NCI-H187 treated with DMSO at 0.1 percent for 48 hours (cell line): ENCODE measurements around the gene POU2AF2.
"Not testable (repeated sequence)": the region's sequence is repeated elsewhere in the genome, so short reads cannot be mapped to it uniquely, and the experiment has no call there.

Experiments
- DNase-seq: peaks from one replicate; lab custom pipeline; 2025; lab: John Stamatoyannopoulos, UW

The POU2AF2 gene

DNA sequence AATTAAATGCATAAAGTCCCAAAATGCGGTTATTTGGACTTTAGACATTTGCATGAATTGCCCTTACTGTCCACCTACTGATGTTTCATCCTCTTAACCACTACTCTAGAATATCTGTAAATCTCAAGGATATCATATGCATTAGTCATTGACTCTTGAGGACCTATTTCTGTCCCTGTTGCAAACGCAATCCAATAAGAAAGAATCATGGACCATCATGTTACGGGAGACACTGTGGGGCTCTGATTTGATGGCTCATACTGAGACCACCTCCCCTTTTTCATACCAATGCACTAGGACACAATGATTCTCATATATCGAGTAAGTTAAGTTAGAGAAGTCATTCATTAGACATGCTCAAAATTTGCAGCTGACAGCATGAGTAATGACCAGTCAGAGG lies 14.4 kb downstream of the POU2AF2 start:
- no peak for DNase-seq

DNA sequence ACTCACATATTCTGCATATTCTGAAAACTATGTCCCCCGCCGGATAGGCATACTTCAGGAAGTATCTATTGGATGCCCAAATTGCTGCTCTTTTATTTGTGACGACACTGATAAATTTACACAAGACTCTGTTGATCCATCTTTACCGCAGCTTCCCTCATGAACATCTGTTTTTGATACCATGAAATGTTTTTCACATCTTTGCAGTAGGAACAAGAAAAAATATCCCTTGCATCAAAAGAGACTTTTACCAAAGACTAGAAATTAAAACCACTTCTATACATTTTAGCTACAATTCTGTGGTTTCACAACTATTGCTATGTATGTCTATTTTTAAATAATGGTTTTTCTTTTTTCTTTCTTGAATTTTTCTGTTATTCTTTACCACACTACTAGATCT lies 15.3 kb downstream of the POU2AF2 start:
- no peak for DNase-seq

DNA sequence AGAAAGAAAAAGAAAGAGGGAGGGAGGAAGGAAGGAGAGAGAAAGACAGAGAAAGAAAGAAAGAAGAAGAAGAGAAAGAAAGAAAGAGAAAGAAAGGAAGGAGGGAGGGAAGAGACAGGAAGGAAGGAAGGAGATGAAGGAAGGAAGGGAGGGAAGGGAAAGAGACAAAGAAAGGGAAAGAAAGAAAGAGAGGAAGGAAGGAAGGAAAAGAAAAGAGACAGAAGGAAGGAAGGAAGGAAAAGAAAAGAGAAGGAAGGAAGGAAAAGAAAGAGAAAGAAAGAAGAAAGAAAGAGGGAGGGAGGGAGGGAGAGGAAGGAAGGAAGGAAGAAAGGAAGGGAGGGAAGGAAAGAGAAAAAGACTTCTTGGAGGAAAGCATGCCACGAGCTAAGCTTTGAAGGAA lies 19.1 kb downstream of the POU2AF2 start:
- no peak for DNase-seq

DNA sequence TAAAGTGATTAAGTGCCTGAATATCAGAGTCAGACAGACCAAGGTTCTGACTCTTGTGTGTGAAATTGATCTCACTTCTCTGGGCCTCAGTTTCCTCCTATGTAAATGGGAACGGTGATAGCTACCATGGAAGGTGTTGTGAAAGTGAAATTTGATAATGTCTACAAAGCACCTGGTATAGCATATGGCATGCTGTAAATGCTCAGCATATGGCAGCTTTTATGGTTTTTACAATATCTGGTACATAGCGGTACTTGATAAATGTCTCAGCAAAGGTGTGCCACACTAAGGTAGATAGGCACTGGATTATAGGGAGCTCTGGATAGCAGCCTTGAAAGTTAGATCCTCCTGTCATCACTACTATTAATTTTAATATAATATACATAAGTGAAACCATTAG lies 19.9 kb downstream of the POU2AF2 start:
- DNase-seq, result no peak

DNA sequence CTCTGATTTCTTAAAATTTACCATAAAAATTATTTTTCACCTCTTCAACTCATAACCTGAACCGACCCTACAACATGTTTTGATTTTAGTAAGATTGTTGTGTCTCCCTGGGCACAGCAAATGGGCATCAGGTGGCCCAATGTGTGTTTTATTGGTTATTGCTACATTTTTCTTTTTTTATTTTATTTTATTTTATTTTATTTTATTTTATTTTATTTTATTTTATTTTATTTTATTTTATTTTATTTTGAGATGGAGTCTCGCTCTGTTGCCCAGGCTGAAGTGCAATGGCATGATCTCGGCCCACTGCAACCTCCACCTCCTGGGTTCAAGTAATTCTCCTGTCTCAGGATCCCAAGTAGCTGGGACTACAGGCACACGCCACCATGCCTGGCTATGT lies 22.8 kb downstream of the POU2AF2 start:
- not testable (repeated sequence) for DNase-seq

DNA sequence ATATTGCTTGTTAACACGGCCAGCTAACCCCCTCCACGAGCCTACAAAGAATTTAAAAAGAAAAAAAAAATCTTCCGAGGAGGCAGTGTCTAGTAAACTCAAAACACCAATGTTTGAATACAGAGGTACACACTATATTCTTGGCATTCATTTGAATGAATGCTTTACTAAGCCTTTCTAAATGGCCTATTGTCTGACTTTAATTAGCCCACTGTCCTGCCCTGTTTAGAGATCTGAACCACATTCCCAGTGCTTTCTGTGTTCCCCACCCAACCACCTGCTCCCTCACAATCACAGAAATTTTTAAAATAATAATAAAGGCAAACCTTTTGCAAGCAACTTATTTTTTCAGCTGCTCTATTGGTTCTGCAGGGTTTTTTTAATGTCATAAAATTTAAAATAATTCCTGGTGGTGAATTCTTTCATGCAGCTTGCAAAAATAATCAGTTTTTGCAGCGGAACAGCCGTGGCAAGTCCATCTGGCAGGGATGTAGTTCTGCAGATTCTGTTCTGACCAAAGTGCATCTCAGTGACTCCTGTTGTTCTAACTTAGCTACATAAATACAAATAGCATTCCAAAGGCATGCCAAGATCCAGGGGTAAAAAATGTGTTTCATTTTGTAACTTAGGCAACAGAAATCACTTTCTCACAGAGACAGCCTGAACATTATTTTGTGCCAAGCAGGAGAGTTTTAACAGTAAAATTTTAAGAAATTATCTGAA lies 23.8 kb downstream of the POU2AF2 start:
- DNase-seq, result no peak

DNA sequence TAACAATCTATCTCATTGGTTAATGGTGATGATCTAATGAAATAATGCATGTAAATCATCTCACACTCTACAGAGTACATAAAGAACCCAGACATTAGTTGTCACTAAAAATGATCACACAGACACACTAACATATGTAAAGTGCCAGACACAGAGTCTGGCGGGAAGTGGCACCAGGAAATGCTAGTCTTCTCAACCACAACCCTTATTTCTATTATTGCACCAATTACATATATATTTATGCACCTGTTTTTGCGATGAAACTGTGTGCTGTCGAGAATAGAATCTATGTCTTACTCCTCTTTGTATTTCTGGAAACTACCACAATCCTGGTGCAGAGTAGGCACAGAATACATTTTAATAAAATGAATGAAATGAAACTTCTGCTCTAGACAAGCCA lies 26.9 kb downstream of the POU2AF2 start:
- DNase-seq, result no peak

DNA sequence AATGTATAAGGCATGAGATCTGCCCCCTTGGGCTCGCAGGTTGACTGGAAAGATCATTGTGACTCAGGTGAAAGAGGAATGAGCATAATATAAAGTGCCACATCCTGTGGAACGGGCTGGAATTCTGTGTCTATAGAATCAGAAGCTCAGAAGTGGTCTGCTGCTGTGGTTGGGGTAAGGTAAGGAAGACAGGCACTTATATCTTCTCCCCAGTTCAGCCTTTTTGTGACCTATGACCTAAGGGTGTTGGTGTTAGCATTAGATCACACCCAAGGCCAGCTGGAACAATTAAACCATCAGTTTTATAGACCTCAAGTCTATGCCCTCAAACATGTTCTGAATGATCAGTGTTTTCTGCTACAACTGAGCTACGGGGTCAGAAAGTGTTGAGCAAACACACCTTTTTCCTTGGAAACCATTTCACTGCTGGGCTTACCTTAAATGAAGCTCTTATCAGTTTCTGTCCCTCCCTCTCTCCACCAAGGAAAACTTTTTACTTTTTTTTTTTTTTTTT lies 37.1 kb downstream of the POU2AF2 start:
- DNase-seq, result no peak

DNA sequence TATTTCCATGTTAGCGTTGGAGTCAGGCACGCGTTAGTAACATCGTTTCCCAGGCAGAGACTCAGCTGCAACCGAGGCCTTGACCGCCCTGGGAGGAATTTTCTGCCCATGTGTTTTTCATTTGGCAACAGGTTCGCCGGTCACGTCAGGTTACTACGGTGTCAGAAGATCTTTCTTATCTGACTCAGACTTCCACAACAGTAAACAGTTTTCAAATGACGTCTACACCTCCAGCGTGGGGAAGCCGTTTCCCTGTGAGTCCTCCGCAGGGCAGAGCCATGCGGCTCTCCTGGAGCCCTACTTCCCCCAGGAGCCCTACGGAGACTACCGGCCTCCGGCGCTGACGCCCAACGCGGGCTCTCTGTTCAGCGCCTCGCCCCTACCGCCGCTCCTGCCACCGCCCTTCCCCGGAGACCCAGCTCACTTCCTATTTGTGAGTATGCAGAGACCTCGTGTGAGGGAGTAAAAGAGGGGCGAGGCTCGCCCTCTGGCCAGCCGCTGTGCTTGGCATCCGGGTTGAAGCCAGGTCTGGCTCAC lies 38.5 kb downstream of the POU2AF2 start:
- no peak for DNase-seq

DNA sequence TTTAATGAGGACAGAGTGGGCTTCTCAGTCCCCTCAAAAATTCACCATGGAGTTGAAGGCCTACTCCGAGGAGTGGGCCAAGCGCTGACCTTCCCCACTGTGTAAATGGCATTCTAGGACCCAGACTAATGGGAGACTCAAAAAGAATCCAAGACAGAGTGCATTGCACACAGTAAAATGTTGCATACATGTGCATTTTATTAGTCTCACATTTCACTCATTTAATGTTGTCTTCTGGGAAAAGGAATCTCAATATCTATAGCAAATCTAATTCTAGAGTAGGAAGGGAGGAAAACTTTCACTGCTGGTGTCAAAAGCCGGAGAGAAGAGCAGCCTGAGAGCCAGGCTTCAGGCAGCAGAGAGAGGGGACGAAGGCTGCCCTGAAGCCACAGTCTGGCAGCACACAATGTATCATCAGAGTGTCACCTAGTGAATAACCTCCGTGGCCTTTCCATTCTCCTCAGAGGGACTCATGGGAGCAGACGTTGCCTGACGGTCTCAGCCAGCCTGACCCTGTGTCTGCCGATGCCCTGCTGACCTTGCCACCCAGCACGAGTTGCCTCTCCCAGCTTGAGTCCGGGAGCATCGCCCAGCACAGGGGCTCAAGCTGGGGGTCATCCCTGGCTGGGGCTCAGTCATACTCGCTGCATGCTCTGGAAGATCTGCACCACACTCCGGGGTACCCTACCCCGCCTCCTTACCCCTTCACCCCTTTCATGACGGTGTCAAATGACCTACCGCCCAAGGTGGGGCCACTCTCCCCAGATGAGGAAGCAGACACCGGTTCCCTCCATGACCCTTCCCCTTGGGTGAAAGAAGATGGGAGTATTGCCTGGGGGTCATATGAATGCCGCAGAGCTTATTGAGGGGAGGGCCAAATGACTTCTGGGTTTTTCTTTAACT lies 39.9 kb downstream of the POU2AF2 start:
- DNase-seq, result no peak

DNA sequence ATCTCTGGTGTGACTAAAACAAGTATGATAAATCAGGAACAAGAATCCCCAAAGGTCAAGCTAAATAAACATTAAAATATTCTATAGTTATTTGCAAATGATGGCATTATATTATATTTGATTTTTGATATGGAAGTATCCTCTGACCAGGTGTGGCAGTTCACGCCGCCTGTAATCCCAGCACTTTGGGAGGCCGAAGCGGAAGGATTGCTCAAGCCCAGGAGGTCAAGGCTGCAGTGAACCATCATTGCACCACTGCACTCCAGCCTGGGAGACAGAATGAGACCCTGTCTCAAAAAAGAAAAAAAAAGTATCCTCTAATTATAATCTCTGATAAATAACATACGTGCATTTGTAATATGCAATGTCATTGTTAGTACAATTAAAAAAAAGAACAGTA lies 46.2 kb downstream of the POU2AF2 start:
- DNase-seq, result no peak

DNA sequence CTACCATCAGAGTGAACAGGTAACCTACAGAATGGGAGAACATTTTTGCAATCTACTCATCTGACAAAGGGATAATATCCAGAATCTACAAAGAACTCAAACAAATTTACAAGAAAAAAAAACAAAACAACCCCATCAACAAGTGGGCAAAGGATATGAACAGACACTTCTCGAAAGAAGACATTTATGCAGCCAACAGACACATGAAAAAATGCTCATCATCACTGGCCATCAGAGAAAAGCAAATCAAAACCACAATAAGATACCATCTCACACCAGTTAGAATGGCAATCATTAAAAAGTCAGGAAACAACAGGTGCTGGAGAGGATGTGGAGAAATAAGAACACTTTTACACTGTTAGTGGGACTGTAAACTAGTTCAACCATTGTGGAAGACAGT lies 46.9 kb downstream of the POU2AF2 start:
- DNase-seq, result not testable (repeated sequence)

DNA sequence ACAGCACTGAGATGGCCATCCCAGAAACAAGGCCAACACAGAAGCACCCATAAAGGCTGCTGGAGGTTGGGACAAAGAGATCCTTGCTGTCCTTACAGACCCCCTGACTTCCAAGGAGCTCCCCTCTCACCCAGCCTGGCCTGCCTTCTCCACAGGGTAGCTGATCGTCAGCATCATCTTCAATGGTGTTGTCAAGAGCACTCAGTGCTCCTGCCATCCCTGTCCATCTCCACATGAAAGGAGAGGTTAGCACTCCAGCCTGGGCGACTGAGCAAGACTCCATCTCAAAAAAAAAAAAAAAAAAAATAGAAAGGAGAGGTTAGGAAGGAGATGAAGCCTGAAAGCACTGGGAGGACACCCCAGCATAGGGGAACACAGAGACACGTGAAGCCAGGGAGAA lies 50.7 kb downstream of the POU2AF2 start:
- no peak for DNase-seq

DNA sequence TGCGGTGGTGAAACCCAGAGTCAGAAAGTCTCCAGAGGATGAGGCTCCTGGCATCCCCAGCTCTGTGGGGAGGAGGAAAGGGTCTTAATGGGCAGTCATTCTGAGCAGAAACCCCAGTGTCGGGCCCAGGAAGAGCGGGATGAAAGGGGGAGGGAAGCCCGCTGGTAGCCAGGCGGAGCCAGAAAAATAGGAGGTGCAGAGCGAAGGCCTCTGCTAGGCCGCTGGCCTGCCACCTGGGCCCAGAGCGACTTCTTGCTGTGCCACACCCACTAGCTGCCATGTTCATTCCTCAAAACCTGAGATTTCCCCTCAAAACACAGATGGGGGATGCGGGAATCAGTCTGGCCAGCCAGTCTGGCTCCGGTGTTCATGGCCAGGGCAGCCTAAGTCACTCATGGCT lies 52.2 kb downstream of the POU2AF2 start:
- DNase-seq, result no peak

DNA sequence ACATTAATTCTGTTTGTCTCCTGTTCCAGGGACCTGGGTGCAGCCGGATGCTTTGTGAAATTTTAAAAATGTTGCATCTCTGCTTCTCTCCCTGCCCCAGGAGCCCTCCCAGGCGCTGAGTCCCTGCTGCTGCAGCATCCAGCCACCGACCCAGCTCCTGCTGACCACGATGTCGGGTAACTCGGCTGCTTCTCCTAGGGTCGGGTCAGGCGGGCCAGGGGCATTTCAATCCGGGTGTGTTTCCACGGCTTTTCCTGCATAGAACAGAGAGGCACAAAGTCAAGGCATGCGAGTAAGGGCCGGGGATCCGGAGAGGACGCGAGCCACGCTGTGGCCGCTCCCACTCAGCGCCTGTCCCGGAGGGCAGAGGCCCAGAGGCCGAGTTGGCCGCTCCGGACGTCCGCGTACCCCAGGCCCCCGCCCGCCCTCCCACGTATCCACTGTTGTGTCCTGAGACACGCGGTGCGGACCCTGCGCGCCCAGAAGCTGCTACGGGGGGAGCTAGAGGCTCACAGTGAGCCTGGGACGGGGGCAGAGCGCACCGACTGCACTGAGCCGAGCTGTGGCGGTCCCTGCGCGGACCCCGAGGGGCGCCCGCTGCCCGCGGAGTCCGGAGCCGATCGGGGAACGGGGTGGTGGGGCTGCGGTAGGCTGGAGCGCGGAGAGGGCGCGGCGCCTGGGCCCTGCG lies 53.0 kb downstream of the POU2AF2 start, which contains the start of gene POU2AF3:
Gene POU2AF3, plus strand, starts transcription at position 134 of the 688 bp plus-strand sequence. Its CDS starts 36 bp downstream, at position 170.
- no peak for DNase-seq

DNA sequence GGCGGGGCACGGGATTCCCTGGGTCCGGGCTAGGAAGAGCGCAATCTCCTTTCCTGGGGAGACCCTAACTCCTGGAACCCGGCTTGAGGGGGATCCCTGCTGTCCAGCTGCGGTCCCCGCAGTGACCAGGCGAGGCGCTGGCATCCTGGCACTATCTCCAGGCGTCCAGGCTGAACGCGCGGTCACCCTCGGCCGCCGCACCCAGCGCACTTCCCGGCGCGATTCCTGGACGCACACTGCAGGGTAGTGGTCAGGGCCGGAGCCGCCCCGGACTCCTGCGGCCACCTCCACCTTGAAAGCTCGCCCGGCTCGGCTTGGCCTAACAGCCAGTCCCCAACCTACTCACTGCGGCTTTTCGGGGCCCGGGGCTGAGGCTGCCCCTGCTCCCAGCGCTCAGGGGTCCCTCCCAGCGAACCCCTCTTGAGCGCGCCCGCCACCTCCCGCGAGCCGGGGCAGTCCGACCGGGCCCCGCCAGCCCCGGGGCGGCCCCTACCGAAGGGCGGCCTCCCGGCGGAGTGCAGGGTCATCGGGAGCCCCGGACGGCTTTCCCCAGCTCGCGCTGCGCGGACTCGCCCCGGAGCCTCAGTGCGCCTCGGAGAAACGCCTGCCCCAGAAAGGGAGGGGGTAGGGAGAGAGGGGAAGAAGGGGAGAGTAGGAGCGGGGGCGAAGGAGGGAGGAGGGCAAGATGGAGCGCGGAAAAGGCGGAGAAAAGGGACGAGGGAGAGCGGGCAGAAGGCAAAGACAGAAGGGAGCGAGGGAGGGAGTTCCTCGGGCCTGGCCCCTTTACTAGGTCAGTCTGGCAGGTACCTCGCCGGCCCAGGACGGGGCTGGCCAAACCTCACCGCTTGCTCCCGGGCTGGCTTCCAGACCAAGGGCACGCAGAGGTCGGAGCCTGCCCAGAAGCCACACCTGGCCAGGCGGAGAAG lies 53.8 kb downstream of the POU2AF2 start:
- no peak for DNase-seq

DNA sequence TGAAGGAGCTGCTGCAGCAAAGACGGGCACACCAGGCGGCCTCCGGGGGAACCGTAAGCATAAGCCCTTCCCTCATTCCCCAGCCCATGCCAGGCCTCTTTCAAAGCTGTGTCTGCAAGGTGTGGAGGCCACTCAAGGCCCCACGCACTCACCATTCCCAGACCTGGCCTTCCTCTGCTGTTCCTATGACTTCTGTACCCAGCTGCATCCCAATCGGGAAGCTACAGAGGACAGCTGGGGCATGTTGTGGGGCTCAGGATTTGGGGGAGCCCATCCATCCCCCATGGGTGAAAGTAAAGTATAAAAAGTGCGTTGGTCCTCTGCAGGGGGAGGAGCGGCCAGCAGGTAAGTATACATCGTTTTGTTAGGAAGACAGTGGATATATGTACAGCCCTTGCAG lies 55.0 kb downstream of the POU2AF2 start:
- DNase-seq, result no peak

DNA sequence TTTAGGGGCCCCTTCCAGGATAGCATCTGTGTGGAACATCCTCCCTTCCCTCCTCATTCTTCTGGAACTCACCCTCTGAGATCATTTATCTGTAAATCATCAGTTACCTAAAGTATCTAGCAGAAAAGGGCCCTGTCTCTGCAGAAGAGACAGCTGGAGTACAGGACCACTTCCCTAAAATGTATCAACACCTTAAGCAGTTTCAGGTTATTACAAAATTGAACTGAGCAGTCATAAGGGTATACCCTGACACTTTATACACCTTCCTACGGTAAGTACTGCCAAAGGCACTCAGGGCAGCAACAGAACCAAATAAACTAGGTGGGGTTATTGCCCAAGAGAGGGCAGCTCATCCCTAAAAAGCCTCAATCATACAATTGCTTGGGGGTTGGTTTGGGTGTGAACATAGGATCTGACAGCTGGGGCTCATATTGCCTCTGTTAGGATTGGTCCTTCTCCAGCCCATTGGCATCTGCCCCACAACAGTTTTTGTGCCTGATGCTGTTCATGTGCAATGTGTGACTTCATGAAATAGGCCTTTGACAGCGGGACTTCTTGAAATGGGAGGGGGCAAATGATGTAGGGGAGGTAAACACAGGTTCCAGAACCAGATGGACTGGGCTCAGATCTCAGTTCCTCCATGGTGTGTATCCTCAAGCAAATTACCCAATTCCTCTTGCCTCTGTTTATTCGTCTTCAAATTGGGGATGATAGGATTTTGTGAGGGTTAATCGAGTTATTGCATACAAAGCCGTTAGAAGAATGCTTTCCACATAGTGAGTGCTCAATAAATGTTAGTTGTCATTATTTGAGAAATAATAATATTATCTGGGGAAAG lies 55.7 kb downstream of the POU2AF2 start:
- DNase-seq, result no peak

DNA sequence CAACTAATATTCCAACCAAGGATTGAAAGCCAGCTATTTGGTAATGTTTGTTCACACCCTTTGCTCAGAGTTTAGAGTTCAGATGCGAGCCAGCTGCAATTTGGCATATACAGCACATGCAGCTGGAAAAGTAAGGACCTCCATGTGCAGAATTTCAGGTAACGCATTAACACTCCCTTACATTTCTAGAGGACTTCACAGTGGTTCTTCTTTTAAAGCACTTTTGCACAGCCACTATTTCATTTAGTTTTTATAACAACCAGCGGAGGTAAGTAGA lies 56.3 kb downstream of the POU2AF2 start:
- DNase-seq, result no peak

DNA sequence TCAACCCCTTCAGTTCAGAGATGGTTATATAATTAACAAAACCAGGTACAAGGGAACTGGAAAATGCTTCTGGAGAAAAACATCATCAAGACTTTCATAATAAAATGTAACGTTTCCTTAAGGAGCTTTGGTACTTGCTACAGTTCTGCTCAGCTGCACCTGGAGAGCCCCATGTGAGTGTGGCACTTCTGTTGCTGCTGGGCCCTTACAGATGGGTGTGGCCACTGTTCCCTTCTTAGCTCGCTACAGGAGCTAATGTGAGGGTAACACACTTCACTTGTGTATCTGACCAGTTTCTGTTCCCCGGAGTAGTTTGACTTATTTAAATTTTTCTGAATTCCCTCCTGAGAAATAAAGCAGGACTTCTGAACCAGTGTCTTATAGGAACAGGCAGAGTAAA lies 56.8 kb downstream of the POU2AF2 start:
- DNase-seq, result peak; percentile 76
